Tibial nerve (tissue), 3 donors: Measurements from ENCODE around the gene MFSD6L.

ENCODE experiments used
- EP300 ChIP-seq, 2 donors: sonication (generic); formaldehyde crosslinking; IDR thresholded peaks; one replicate each; pipeline ENCODE4 v1.6.1; 2017; ENCODE audit warnings: antibody characterized with exemption in 2 of 2, mild to moderate bottlenecking in 1 of 2
- POLR2A ChIP-seq, 2 donors: fragments of 450-650 bp; IDR thresholded peaks; one replicate each; pipeline ENCODE4 v1.6.1; 2017; ENCODE audit warnings: antibody characterized with exemption in 2 of 2, mild to moderate bottlenecking in 2 of 2, moderate library complexity in 2 of 2

GRCh38 chr17:8838551-8839095, 39.5 kb upstream of the MFSD6L start:
- TF ChIP-seq EP300 (IDR thresholded peaks at IDR 0.05) = no peak
- no peak for TF ChIP-seq POLR2A (IDR thresholded peaks at IDR 0.05)
